GM12892 (cell line): ENCODE measurements around the gene ODC1.

ENCODE experiments used
- DNase-seq: peaks from one replicate; pipeline ENCODE4 v3.0.0; 2011; ENCODE audit not compliant: insufficient read length
- FAIRE-seq: peaks from 2 replicates; lab custom pipeline; 2011; peaks lifted over from hg19 to GRCh38; lab: Jason Lieb, UNC
- POLR2A ChIP-seq: IDR thresholded peaks from 2 replicates; pipeline ENCODE4 v1.6.1; 2011; ENCODE audit warnings: low read depth, low read length, control low read depth
- POLR2AphosphoS5 ChIP-seq: IDR thresholded peaks from 2 replicates; pipeline ENCODE4 v1.6.1; 2011; ENCODE audit warnings: low read depth, low read length, control low read depth
- TAF1 ChIP-seq: IDR thresholded peaks from 2 replicates; pipeline ENCODE4 v1.6.1; 2011; ENCODE audit warnings: low read depth, mild to moderate bottlenecking, control low read depth, low read length, borderline replicate concordance

The ODC1 gene

GRCh38 chr2:10436583-10437110, 11.5 kb downstream of the ODC1 start:
- FAIRE-seq (no peak), DNase-seq (no peak)
- TF ChIP-seq TAF1 (no peak), POLR2A (no peak), POLR2AphosphoS5 (no peak)

GRCh38 chr2:10435820-10436204, 12.3 kb downstream of the ODC1 start:
- TF ChIP-seq POLR2AphosphoS5, result no peak
- TF ChIP-seq POLR2A, result no peak
- no peak for TF ChIP-seq TAF1
- DNase-seq, result no peak
- no peak for FAIRE-seq

GRCh38 chr2:10434886-10435819, 13.0 kb downstream of the ODC1 start:
- no peak for TF ChIP-seq TAF1
- no peak for TF ChIP-seq POLR2A
- TF ChIP-seq POLR2AphosphoS5, result no peak
- DNase-seq, result peak; percentile 86
- FAIRE-seq, result peak; percentile 93

- no peak for TF ChIP-seq POLR2AphosphoS5
- no peak for TF ChIP-seq TAF1
- TF ChIP-seq POLR2A, result no peak
- FAIRE-seq (no peak), DNase-seq (no peak)
Observed at GRCh38 chr2:10433947-10434885, 13.9 kb downstream of the ODC1 start.

GRCh38 chr2:10433264-10433946, 14.7 kb downstream of the ODC1 start:
- FAIRE-seq (peak; percentile 80), DNase-seq (no peak)
- TF ChIP-seq TAF1 (no peak), POLR2AphosphoS5 (no peak), POLR2A (no peak)

GRCh38 chr2:10432311-10433181, 15.6 kb downstream of the ODC1 start:
- FAIRE-seq (no peak), DNase-seq (no peak)
- TF ChIP-seq POLR2A (no peak), POLR2AphosphoS5 (no peak), TAF1 (no peak)

GRCh38 chr2:10431797-10432196, 16.3 kb downstream of the ODC1 start:
- TF ChIP-seq POLR2A (no peak), TAF1 (no peak), POLR2AphosphoS5 (no peak)
- FAIRE-seq, result peak; percentile 9
- no peak for DNase-seq

- peak; percentile 30 for FAIRE-seq
- TF ChIP-seq POLR2AphosphoS5, result no peak
- TF ChIP-seq TAF1, result no peak
- no peak for TF ChIP-seq POLR2A
- no peak for DNase-seq
Observed at GRCh38 chr2:10430886-10431622, 17.1 kb downstream of the ODC1 start.

- no peak for TF ChIP-seq POLR2AphosphoS5
- no peak for TF ChIP-seq POLR2A
- no peak for TF ChIP-seq TAF1
- DNase-seq (no peak), FAIRE-seq (no peak)
Observed at GRCh38 chr2:10428924-10429323, 19.2 kb downstream of the ODC1 start.

GRCh38 chr2:10428355-10428754, 19.8 kb downstream of the ODC1 start:
- TF ChIP-seq POLR2AphosphoS5 (no peak), TAF1 (no peak), POLR2A (no peak)
- FAIRE-seq, result no peak
- no peak for DNase-seq
